Measurements from ENCODE around the gene PTK7. TPM values are rescaled to one million over a fixed set of nuclear protein-coding genes. Genes with fewer than 3 reads are reported as not detected.
"Not testable (repeated sequence)": the region's sequence is repeated elsewhere in the genome, so short reads cannot be mapped to it uniquely, and the experiment has no call there.

Gene PTK7
- total RNA-seq, 1 donor = 190 TPM

GRCh38 chr6:43130429-43130828 lies 54.3 kb downstream of the PTK7 start:
- no peaks in the 10 kb centered on the region for H3K27me3 ChIP-seq (ENCODE audit: insufficient read depth, low read length)
- H3K4me2 ChIP-seq (ENCODE audit: insufficient read depth, low read length) = no peak overlapping the region
- H3K27ac ChIP-seq (ENCODE audit: low read depth, low read length) = no peak overlapping the region
- H3K79me2 ChIP-seq (ENCODE audit: insufficient read depth, low read length) = peaks cover 12% of the 10 kb centered on the region
- H3K4me3 ChIP-seq (ENCODE audit: insufficient read depth, low read length) = no peak overlapping the region
- peaks cover 17% of the 10 kb centered on the region for H3K36me3 ChIP-seq (ENCODE audit: insufficient read depth, low read length)
- no peak overlapping the region for H2AFZ ChIP-seq (ENCODE audit: low read length)
- no peak for DNase-seq (ENCODE audit: insufficient read length, low spot score, missing footprints)
- peaks cover 31% of the 10 kb centered on the region for H3K4me1 ChIP-seq (ENCODE audit: insufficient read depth, low read length)
- H4K20me1 ChIP-seq (ENCODE audit: insufficient read depth, low read length) = peaks cover 3% of the 10 kb centered on the region
- no peak for TF ChIP-seq CTCF (IDR thresholded peaks at IDR 0.05; ENCODE audit: extremely low read depth, low read depth, low read length)
- no peaks in the 10 kb centered on the region for H3K9me3 ChIP-seq (ENCODE audit: low read depth, low read length)

GRCh38 chr6:43131379-43131778 lies 55.3 kb downstream of the PTK7 start:
- H2AFZ ChIP-seq (ENCODE audit: low read length); H3K9me3 ChIP-seq (ENCODE audit: low read depth, low read length); H3K27ac ChIP-seq (ENCODE audit: low read depth, low read length); H4K20me1 ChIP-seq (ENCODE audit: insufficient read depth, low read length); H3K79me2 ChIP-seq (ENCODE audit: insufficient read depth, low read length); H3K4me3 ChIP-seq (ENCODE audit: insufficient read depth, low read length); DNase-seq (ENCODE audit: insufficient read length, low spot score, missing footprints); H3K4me2 ChIP-seq (ENCODE audit: insufficient read depth, low read length); H3K27me3 ChIP-seq (ENCODE audit: insufficient read depth, low read length): not testable (repeated sequence)
- H3K4me1 ChIP-seq (ENCODE audit: insufficient read depth, low read length) = peaks cover 22% of the 10 kb centered on the region
- peaks cover 17% of the 10 kb centered on the region for H3K36me3 ChIP-seq (ENCODE audit: insufficient read depth, low read length)

- TF ChIP-seq CTCF (IDR thresholded peaks at IDR 0.05; ENCODE audit: extremely low read depth, low read depth, low read length) = no peak
Measured at GRCh38 chr6:43138267-43138666, 62.2 kb downstream of the PTK7 start.

GRCh38 chr6:43139973-43140372 lies 63.9 kb downstream of the PTK7 start:
- H3K4me3 ChIP-seq (ENCODE audit: insufficient read depth, low read length); H3K27me3 ChIP-seq (ENCODE audit: insufficient read depth, low read length); DNase-seq (ENCODE audit: insufficient read length, low spot score, missing footprints); H3K9me3 ChIP-seq (ENCODE audit: low read depth, low read length); H3K79me2 ChIP-seq (ENCODE audit: insufficient read depth, low read length); H4K20me1 ChIP-seq (ENCODE audit: insufficient read depth, low read length); H3K4me1 ChIP-seq (ENCODE audit: insufficient read depth, low read length); H3K4me2 ChIP-seq (ENCODE audit: insufficient read depth, low read length); H2AFZ ChIP-seq (ENCODE audit: low read length); H3K27ac ChIP-seq (ENCODE audit: low read depth, low read length): not testable (repeated sequence)
- peaks cover 15% of the 10 kb centered on the region for H3K36me3 ChIP-seq (ENCODE audit: insufficient read depth, low read length)

More at GRCh38 chr6:43138267-43138666, 62.2 kb downstream of the PTK7 start:
- no peaks in the 10 kb centered on the region for H4K20me1 ChIP-seq (ENCODE audit: insufficient read depth, low read length)
- no peak overlapping the region for H2AFZ ChIP-seq (ENCODE audit: low read length)
- no peak overlapping the region for H3K4me2 ChIP-seq (ENCODE audit: insufficient read depth, low read length)
- no peak overlapping the region for H3K4me3 ChIP-seq (ENCODE audit: insufficient read depth, low read length)
- no peaks in the 10 kb centered on the region for H3K79me2 ChIP-seq (ENCODE audit: insufficient read depth, low read length)
- H3K27me3 ChIP-seq (ENCODE audit: insufficient read depth, low read length) = no peaks in the 10 kb centered on the region
- DNase-seq (ENCODE audit: insufficient read length, low spot score, missing footprints) = no peak
- peaks cover 2% of the 10 kb centered on the region for H3K4me1 ChIP-seq (ENCODE audit: insufficient read depth, low read length)
- no peaks in the 10 kb centered on the region for H3K9me3 ChIP-seq (ENCODE audit: low read depth, low read length)
- H3K27ac ChIP-seq (ENCODE audit: low read depth, low read length) = no peak overlapping the region
- H3K36me3 ChIP-seq (ENCODE audit: insufficient read depth, low read length) = peaks cover 12% of the 10 kb centered on the region

- Histone ChIP-seq H4K20me1 (ENCODE audit: insufficient read depth, low read length) (no peaks in the 10 kb centered on the region), H3K4me3 (ENCODE audit: insufficient read depth, low read length) (no peak overlapping the region), H3K79me2 (ENCODE audit: insufficient read depth, low read length) (no peaks in the 10 kb centered on the region), H2AFZ (ENCODE audit: low read length) (no peak overlapping the region), H3K27ac (ENCODE audit: low read depth, low read length) (no peak overlapping the region), H3K27me3 (ENCODE audit: insufficient read depth, low read length) (no peaks in the 10 kb centered on the region), H3K36me3 (ENCODE audit: insufficient read depth, low read length) (peaks cover 30% of the 10 kb centered on the region), H3K4me2 (ENCODE audit: insufficient read depth, low read length) (no peak overlapping the region), H3K4me1 (ENCODE audit: insufficient read depth, low read length) (peaks cover 6% of the 10 kb centered on the region), H3K9me3 (ENCODE audit: low read depth, low read length) (no peaks in the 10 kb centered on the region)
- no peak for TF ChIP-seq CTCF (IDR thresholded peaks at IDR 0.05; ENCODE audit: extremely low read depth, low read depth, low read length)
- DNase-seq (ENCODE audit: insufficient read length, low spot score, missing footprints) = no peak
Measured at GRCh38 chr6:43141644-43142043, 65.5 kb downstream of the PTK7 start.

Measured in osteoblast (primary cell).